ENCODE measurements around the gene DENND5A.
"Not testable (repeated sequence)": the region's sequence is repeated elsewhere in the genome, so short reads cannot be mapped to it uniquely, and the experiment has no call there.

The DENND5A gene

DNA sequence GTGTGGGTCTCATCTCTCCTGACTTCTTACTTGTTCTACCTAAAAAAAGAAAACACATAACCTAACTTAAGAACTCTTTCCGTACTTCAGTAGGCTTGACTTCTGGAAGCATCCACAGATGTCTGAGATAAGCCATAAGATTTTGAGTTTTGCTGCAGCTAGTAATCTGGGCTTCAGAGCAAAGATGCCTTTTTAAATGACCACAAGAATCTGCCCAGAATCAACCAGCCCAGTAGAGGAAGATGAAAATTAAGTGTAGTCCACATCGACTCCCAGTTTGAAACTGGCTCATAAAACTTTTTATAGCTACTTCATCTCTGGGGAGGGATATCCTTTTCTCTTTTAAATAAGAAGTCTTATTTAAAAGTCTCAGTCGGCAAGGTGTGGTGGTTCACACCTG, 10.7 kb downstream of the DENND5A start:
- Histone ChIP-seq H3K9me3 (no peaks in the 10 kb centered on the region), H3K4me3 (ENCODE audit: low read depth, low read length) (no peak overlapping the region), H3K4me1 (no peaks in the 10 kb centered on the region), H3K27me3 (no peaks in the 10 kb centered on the region), H3K36me3 (no peaks in the 10 kb centered on the region)
- DNase-seq, result no peak
- TF ChIP-seq, protein P1, sequence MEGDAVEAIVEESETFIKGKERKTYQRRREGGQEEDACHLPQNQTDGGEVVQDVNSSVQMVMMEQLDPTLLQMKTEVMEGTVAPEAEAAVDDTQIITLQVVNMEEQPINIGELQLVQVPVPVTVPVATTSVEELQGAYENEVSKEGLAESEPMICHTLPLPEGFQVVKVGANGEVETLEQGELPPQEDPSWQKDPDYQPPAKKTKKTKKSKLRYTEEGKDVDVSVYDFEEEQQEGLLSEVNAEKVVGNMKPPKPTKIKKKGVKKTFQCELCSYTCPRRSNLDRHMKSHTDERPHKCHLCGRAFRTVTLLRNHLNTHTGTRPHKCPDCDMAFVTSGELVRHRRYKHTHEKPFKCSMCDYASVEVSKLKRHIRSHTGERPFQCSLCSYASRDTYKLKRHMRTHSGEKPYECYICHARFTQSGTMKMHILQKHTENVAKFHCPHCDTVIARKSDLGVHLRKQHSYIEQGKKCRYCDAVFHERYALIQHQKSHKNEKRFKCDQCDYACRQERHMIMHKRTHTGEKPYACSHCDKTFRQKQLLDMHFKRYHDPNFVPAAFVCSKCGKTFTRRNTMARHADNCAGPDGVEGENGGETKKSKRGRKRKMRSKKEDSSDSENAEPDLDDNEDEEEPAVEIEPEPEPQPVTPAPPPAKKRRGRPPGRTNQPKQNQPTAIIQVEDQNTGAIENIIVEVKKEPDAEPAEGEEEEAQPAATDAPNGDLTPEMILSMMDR (IDR thresholded peaks at IDR 0.05; ENCODE audit: low read depth, low read length), result no peak

DNA sequence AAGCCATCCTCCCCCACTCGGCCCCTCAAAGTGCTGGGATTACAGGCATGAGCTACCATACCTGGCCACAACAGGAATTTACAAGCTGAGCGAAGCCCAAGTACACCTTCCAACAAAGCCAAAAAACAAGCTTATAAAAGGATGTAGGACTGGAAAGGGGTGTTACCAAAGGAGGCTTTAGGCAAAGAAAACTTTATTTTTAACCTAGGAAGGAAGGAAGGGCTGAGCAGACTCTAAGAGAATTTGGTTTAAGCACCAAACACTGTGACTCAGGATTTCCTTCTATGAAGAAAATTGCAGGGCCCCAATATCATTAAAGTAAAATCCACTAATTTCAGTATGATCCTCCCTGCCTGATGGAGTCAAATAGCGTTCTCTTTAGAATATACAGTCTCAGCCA, 12.1 kb downstream of the DENND5A start:
- no peak for DNase-seq
- TF ChIP-seq, protein P1 (IDR thresholded peaks at IDR 0.05; ENCODE audit: low read depth, low read length), result no peak
- H3K36me3 ChIP-seq, result no peaks in the 10 kb centered on the region
- no peak overlapping the region for H3K4me3 ChIP-seq (ENCODE audit: low read depth, low read length)
- H3K9me3 ChIP-seq, result no peaks in the 10 kb centered on the region
- no peaks in the 10 kb centered on the region for H3K27me3 ChIP-seq
- no peaks in the 10 kb centered on the region for H3K4me1 ChIP-seq

DNA sequence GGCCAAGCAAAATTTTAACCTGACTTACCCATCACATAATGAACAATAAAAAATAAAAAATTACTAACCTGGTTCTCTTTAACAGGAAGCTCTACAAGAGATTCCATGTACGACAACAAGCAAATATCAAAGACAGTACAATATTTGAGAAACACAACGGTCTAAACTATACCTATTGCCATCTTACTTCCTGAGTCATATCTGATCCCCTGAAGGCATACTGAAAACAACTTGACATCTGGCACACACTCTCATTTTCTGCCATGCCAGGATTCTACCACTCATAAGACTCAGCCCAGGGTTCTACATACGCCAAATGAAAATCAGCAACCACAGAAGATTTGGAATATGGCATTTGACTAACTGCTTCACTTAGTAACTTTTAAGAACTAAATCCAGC, 13.8 kb downstream of the DENND5A start:
- Histone ChIP-seq H3K27me3 (no peaks in the 10 kb centered on the region), H3K4me3 (ENCODE audit: low read depth, low read length) (no peak overlapping the region), H3K9me3 (no peaks in the 10 kb centered on the region), H3K36me3 (no peaks in the 10 kb centered on the region), H3K4me1 (no peaks in the 10 kb centered on the region)
- TF ChIP-seq, protein P1 (IDR thresholded peaks at IDR 0.05; ENCODE audit: low read depth, low read length), result no peak
- no peak for DNase-seq

DNA sequence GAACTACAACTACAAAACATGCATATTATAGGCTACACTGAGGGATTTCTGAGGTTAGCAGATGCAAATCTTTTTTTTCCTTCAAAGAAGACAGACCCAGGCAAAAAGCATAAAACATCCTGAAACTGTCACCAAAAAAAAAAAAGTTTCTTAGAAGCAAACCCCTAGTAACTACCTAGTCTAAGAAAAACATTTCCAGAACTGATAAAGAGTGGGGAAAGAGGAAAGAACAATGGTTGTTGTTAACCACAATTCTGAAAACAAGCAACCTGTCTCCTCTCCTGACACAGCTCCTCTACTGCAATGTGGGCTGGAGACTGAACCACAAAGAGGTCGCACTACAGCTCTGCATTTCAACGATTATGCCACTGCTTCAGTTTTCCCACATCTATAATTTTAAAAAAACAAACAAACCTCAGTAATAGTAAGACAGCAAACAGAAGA, 15.0 kb downstream of the DENND5A start:
- DNase-seq, result no peak
- Histone ChIP-seq H3K27me3 (no peaks in the 10 kb centered on the region), H3K9me3 (no peaks in the 10 kb centered on the region), H3K4me1 (no peaks in the 10 kb centered on the region), H3K36me3 (no peaks in the 10 kb centered on the region), H3K4me3 (ENCODE audit: low read depth, low read length) (no peak overlapping the region)
- TF ChIP-seq, protein P1 (IDR thresholded peaks at IDR 0.05; ENCODE audit: low read depth, low read length), result no peak

DNA sequence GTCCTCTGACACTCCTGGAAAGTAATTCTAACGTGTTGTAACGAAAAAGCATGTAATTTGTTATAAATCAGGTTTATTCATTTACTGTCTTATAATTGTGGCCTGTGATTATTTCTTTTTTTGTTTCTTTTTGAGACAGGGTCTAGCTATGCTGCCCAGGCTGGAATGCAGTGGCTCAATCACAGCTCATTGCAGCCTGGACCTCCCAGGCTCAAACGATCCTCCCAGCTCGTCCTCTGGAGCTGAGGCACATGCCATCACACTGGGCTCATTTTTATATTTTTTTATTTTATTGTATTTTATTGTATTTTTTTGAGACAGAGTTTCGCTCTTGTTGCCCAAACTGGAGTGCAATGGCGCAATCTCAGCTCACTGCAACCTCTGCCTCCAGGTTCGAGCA, 15.9 kb downstream of the DENND5A start:
- no peaks in the 10 kb centered on the region for H3K27me3 ChIP-seq
- H3K4me3 ChIP-seq (ENCODE audit: low read depth, low read length), result no peak overlapping the region
- no peaks in the 10 kb centered on the region for H3K9me3 ChIP-seq
- no peaks in the 10 kb centered on the region for H3K36me3 ChIP-seq
- H3K4me1 ChIP-seq, result no peaks in the 10 kb centered on the region
- TF ChIP-seq, protein P1 (IDR thresholded peaks at IDR 0.05; ENCODE audit: low read depth, low read length), result no peak
- no peak for DNase-seq

DNA sequence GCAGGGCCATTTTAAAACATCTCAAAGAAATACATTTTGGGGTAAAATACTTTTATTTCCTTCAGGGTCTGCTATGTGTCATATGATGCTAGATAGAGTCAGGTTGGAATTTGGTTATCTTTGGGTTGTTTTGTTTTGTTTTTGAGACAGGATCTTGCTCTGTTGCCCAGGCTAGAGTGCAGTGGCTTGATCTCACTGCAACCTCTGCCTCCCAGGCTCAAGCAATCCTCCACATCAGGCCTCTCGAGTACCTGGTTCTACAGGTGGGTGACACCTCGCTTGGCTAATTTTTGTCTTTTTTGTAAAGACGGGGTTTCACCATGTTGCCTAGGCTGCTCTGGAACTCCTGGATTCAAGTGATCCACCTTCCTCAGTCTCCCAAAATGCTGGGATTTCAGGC, 17.3 kb downstream of the DENND5A start:
- no peaks in the 10 kb centered on the region for H3K36me3 ChIP-seq
- TF ChIP-seq, protein P1 (IDR thresholded peaks at IDR 0.05; ENCODE audit: low read depth, low read length), result no peak
- no peaks in the 10 kb centered on the region for H3K4me1 ChIP-seq

DNA sequence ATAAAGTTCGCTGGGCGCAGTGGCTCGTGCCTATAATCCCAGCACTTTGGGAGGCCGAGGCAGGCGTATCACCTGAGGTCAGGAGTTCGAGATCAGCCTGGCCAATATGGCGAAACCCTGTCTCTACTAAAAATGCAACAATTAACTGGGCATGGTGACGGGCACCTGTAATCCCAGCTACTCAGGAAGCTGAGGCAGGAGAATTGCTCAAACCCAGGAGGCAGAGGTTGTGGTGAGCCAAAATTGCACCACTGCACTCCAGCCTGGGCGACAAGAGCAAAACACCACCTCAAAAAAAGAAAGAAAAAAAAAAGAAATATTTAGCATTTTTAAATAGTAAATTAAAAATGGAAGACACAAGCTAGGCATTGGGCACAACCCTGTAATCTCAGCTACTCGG, 28.9 kb downstream of the DENND5A start:
- not testable (repeated sequence) for H3K27me3 ChIP-seq; H3K4me1 ChIP-seq; DNase-seq; H3K36me3 ChIP-seq; H3K4me3 ChIP-seq (ENCODE audit: low read depth, low read length); H3K9me3 ChIP-seq

More for the DNA sequence above, 17.3 kb downstream of the DENND5A start:
- Histone ChIP-seq H3K27me3 (no peaks in the 10 kb centered on the region), H3K4me3 (ENCODE audit: low read depth, low read length) (no peak overlapping the region), H3K9me3 (no peaks in the 10 kb centered on the region)
- DNase-seq, result no peak
